Neural progenitor cell (in vitro differentiated cells): ENCODE measurements around the gene PIGA. TPM values are rescaled to one million over a fixed set of nuclear protein-coding genes. Genes with fewer than 3 reads are reported as not detected.

ENCODE experiments used
- DNase-seq: peaks from one replicate; pipeline ENCODE4 v3.0.0-alpha.2; 2016; ENCODE audit warnings: low spot score
- H2AFZ ChIP-seq: fragments of 200-600 bp; sonication (generic); replicated peaks from 2 replicates; pipeline ENCODE4 v1.6.1; 2016; ENCODE audit warnings: antibody characterized with exemption
- H3F3A ChIP-seq: fragments of 200-600 bp; sonication (generic); 2 replicates; pipeline ENCODE4 v1.6.1; 2016; ENCODE audit warnings: antibody characterized with exemption, low read depth
- H3K27ac ChIP-seq: fragments of 200-600 bp; sonication (generic); 2 replicates; pipeline ENCODE4 v1.5.1; 2016; ENCODE audit warnings: mild to moderate bottlenecking
- H3K27me3 ChIP-seq: fragments of 200-600 bp; sonication (generic); 2 replicates; pipeline ENCODE4 v1.6.1; 2016; ENCODE audit warnings: mild to moderate bottlenecking, moderate library complexity
- H3K36me3 ChIP-seq: fragments of 200-600 bp; sonication (generic); 2 replicates; pipeline ENCODE4 v1.5.1; 2016
- H3K4me1 ChIP-seq: fragments of 200-600 bp; sonication (generic); 2 replicates; pipeline ENCODE4 v1.6.1; 2016; ENCODE audit warnings: mixed run types
- H3K4me2 ChIP-seq: fragments of 200-600 bp; sonication (generic); 2 replicates; pipeline ENCODE4 v1.6.1; 2016
- H3K4me3 ChIP-seq: fragments of 200-600 bp; sonication (generic); 2 replicates; pipeline ENCODE4 v1.5.1; 2016
- H3K79me2 ChIP-seq: fragments of 200-600 bp; sonication (generic); 2 replicates; pipeline ENCODE4 v1.6.1; 2016; ENCODE audit warnings: low read depth
- H3K9ac ChIP-seq: fragments of 200-600 bp; sonication (generic); 2 replicates; pipeline ENCODE4 v1.6.1; 2016
- H3K9me3 ChIP-seq: fragments of 200-600 bp; sonication (generic); 2 replicates; pipeline ENCODE4 v1.5.1; 2016; ENCODE audit warnings: low read depth
- H4K20me1 ChIP-seq: fragments of 200-600 bp; sonication (generic); 2 replicates; pipeline ENCODE4 v1.6.1; 2016; ENCODE audit warnings: low read depth
- H3K27ac Mint-ChIP-seq: 3 replicates; pipeline ENCODE4 v1.8.0; 2021; ENCODE audit warnings: mixed read lengths
- H3K27me3 Mint-ChIP-seq: 2 replicates; pipeline ENCODE4 v1.8.0; 2022; ENCODE audit warnings: low read depth, mild to moderate bottlenecking, inconsistent platforms, moderate library complexity, mixed read lengths; ENCODE audit not compliant: insufficient read depth
- H3K36me3 Mint-ChIP-seq: 3 replicates; pipeline ENCODE4 v1.8.0; 2021; ENCODE audit warnings: mixed read lengths
- H3K4me1 Mint-ChIP-seq: 3 replicates; pipeline ENCODE4 v1.8.0; 2021; ENCODE audit warnings: mixed read lengths
- H3K4me3 Mint-ChIP-seq: 3 replicates; pipeline ENCODE4 v1.8.0; 2021; ENCODE audit warnings: mild to moderate bottlenecking, moderate library complexity, mixed read lengths
- H3K9me3 Mint-ChIP-seq: 3 replicates; pipeline ENCODE4 v1.8.0; 2020; ENCODE audit warnings: mixed read lengths
- CTCF ChIP-seq: fragments of 200-600 bp; sonication (generic); IDR thresholded peaks from 2 replicates; pipeline ENCODE4 v1.5.1; 2017; ENCODE audit warnings: antibody characterized with exemption, mild to moderate bottlenecking
- EZH2 ChIP-seq: fragments of 200-600 bp; sonication (generic); IDR thresholded peaks from 2 replicates; pipeline ENCODE4 v1.6.1; 2017; ENCODE audit warnings: antibody characterized with exemption, mild to moderate bottlenecking, moderate library complexity
- EZH2phosphoT487 ChIP-seq: fragments of 200-600 bp; sonication (generic); IDR thresholded peaks from 2 replicates; pipeline ENCODE4 v1.6.1; 2017; ENCODE audit warnings: antibody characterized with exemption
- total RNA-seq: library from RNA; depleted of rRNA; stranded (reverse); fragments of >200 nt; gene quantifications from 2 replicates; pipeline ENCODE4 v1.2.3, GENCODE V29; 2015; ENCODE audit warnings: low replicate concordance

PIGA gene
- total RNA-seq, 1 donor from 2014 or later: 23.9 TPM

GRCh38 chrX:15359701-15360100, 24.4 kb upstream of the PIGA start:
- Histone ChIP-seq H3K9me3 (no peaks in the 10 kb centered on the region), H3K4me3 (no peak overlapping the region), H3F3A (no peaks in the 10 kb centered on the region), H3K27ac (no peak overlapping the region), H3K4me2 (no peak overlapping the region), H4K20me1 (no peaks in the 10 kb centered on the region), H3K9ac (no peak overlapping the region), H3K27me3 (no peaks in the 10 kb centered on the region), H3K4me1 (no peaks in the 10 kb centered on the region), H2AFZ (no peak overlapping the region), H3K36me3 (no peaks in the 10 kb centered on the region), H3K79me2 (no peaks in the 10 kb centered on the region)
- Mint-ChIP-seq H3K27ac (no peak overlapping the region), H3K4me3 (no peak overlapping the region), H3K4me1 (no peaks in the 10 kb centered on the region), H3K27me3 (no peaks in the 10 kb centered on the region), H3K9me3 (peaks cover 2% of the 10 kb centered on the region), H3K36me3 (peaks cover 2% of the 10 kb centered on the region)
- no peak for DNase-seq
- TF ChIP-seq EZH2phosphoT487: no peak
- TF ChIP-seq CTCF: no peak
- no peak for TF ChIP-seq EZH2

GRCh38 chrX:15358533-15358932, 23.2 kb upstream of the PIGA start:
- Histone ChIP-seq H3K79me2 (no peaks in the 10 kb centered on the region), H3F3A (no peaks in the 10 kb centered on the region), H2AFZ (no peak overlapping the region), H3K4me2 (no peak overlapping the region), H3K4me3 (no peak overlapping the region), H4K20me1 (no peaks in the 10 kb centered on the region), H3K27me3 (no peaks in the 10 kb centered on the region), H3K36me3 (no peaks in the 10 kb centered on the region), H3K27ac (no peak overlapping the region), H3K4me1 (no peaks in the 10 kb centered on the region), H3K9ac (no peak overlapping the region), H3K9me3 (no peaks in the 10 kb centered on the region)
- Mint-ChIP-seq H3K4me3 (no peak overlapping the region), H3K9me3 (peaks cover 2% of the 10 kb centered on the region), H3K27me3 (no peaks in the 10 kb centered on the region), H3K27ac (no peak overlapping the region), H3K36me3 (peaks cover 2% of the 10 kb centered on the region), H3K4me1 (no peaks in the 10 kb centered on the region)
- DNase-seq: no peak
- TF ChIP-seq EZH2phosphoT487: no peak
- no peak for TF ChIP-seq CTCF
- no peak for TF ChIP-seq EZH2

- H3K79me2 ChIP-seq: no peaks in the 10 kb centered on the region
- no peak overlapping the region for H3K4me2 ChIP-seq
- H3K4me1 ChIP-seq: no peaks in the 10 kb centered on the region
- no peak overlapping the region for H3K4me3 ChIP-seq
- no peaks in the 10 kb centered on the region for H3K9me3 ChIP-seq
- Mint-ChIP-seq H3K36me3 (peaks cover 2% of the 10 kb centered on the region), H3K27ac (no peak overlapping the region), H3K27me3 (no peaks in the 10 kb centered on the region), H3K9me3 (peaks cover 2% of the 10 kb centered on the region), H3K4me1 (no peaks in the 10 kb centered on the region), H3K4me3 (no peak overlapping the region)
- no peaks in the 10 kb centered on the region for H3F3A ChIP-seq
- no peak overlapping the region for H3K27ac ChIP-seq
- H3K27me3 ChIP-seq: no peaks in the 10 kb centered on the region
- no peaks in the 10 kb centered on the region for H3K36me3 ChIP-seq
- H4K20me1 ChIP-seq: no peaks in the 10 kb centered on the region
- no peak overlapping the region for H3K9ac ChIP-seq
- no peak for DNase-seq
- no peak overlapping the region for H2AFZ ChIP-seq
- TF ChIP-seq CTCF (no peak), EZH2 (no peak), EZH2phosphoT487 (no peak)
These were observed 21.1 kb upstream of the PIGA start for GRCh38 chrX:15356444-15356843.
